Upper lobe of left lung (tissue), 4 donors: ENCODE results near the gene HJV.
"Not testable (repeated sequence)": the region's sequence is repeated elsewhere in the genome, so short reads cannot be mapped to it uniquely, and the experiment has no call there.

ENCODE experiments used
- POLR2A ChIP-seq, 4 donors: fragments of 450-650 bp; IDR thresholded peaks; one replicate each; pipeline ENCODE4 v1.5.1; 2016 to 2017; ENCODE audit warnings: antibody characterized with exemption in 4 of 4, mild to moderate bottlenecking in 2 of 4
- TF ChIP-seq, protein P1 (sequence below), 6 experiments: fragments of 450-650 bp in 4 of 6; fragments of 200-600 bp in 2 of 6; sonication (generic) in 2 of 6; IDR thresholded peaks; one replicate each; pipeline ENCODE4 v1.5.1; 2016 to 2019; ENCODE audit warnings: antibody characterized with exemption in 6 of 6

GRCh38 chr1:146026650-146027049, 5.1 kb upstream of the HJV start:
- TF ChIP-seq POLR2A (IDR thresholded peaks at IDR 0.05), result not testable (repeated sequence)
- TF ChIP-seq, protein P1, sequence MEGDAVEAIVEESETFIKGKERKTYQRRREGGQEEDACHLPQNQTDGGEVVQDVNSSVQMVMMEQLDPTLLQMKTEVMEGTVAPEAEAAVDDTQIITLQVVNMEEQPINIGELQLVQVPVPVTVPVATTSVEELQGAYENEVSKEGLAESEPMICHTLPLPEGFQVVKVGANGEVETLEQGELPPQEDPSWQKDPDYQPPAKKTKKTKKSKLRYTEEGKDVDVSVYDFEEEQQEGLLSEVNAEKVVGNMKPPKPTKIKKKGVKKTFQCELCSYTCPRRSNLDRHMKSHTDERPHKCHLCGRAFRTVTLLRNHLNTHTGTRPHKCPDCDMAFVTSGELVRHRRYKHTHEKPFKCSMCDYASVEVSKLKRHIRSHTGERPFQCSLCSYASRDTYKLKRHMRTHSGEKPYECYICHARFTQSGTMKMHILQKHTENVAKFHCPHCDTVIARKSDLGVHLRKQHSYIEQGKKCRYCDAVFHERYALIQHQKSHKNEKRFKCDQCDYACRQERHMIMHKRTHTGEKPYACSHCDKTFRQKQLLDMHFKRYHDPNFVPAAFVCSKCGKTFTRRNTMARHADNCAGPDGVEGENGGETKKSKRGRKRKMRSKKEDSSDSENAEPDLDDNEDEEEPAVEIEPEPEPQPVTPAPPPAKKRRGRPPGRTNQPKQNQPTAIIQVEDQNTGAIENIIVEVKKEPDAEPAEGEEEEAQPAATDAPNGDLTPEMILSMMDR (IDR thresholded peaks at IDR 0.05), result not testable (repeated sequence)
